C1 segment of cervical spinal cord (tissue), 14 donors: Measurements from ENCODE around the gene CAMTA1.
"Not testable (repeated sequence)": the region's sequence is repeated elsewhere in the genome, so short reads cannot be mapped to it uniquely, and the experiment has no call there.

ENCODE experiments used
- DNase-seq, 14 donors: peaks; one replicate each; lab custom pipeline; 2025; lab: John Stamatoyannopoulos, UW

The CAMTA1 gene

DNA sequence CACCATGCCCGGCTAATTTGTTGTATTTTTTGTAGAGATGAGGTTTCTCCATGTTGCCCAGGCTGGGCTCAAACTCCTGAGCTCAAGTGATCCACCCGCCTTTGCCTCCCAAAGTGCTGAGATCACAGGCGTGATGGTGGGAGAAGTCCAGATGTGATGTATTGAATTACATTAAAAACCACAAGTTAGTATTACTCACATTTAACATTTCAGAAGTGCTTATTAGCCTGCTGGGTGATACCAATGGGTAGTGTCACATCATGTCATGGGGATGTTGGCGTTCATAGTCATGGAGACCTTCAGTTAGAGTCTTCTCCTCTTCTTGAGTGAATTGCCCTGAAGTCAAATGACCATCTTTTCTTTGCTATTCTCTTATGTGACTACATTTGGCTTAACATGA, 922.3 kb downstream of the CAMTA1 start:
- no peak for DNase-seq

- DNase-seq = not testable (repeated sequence)
Observed at GRCh38 chr1:7708065-7708464, 922.8 kb downstream of the CAMTA1 start.

DNA sequence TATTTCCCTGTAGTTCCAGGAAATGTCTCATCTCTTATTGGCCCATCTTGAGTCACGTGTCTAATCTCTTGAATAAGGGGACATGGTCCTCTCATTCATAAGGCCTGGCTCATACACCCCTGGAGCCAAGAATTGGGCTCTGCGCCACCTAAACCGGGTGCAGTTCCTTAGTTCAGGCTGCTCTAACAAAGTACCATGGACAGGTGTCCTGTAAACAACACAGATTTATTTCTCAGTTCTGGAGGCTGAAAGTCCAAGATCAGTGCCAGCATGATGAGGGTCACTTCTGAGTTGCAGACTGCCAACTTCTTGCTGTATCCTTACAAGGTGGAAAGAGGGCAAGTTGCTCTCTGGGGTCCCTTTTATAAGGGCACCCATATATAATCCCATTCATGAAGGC, 925.6 kb downstream of the CAMTA1 start:
- no peak for DNase-seq

DNA sequence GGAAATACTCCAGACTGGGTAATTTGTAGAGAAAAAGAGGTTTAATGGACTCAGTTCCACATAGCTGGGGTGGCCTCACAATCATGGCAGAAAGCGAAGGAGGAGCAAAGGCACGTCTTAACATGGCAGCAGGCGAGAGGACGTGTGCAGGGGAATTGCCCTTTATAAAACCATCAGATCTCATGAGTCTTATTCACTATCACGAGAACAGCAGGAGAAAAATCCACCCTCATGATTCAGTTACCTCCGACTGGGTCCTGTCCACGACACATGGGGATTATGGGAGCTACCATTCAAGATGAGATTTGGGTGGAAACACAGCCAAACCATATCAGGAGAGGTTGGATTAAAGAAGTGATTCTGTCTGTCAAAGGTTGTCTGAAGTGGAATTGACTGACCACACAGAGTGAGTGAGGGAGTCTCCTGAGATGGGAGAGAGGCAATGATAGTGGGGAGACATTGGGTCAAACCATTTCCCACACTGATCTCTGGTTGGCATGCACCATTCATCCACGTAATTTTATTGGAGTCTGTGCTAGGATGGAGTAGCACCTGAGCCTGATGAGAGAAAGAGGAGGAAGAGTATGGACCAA, 927.6 kb downstream of the CAMTA1 start:
- DNase-seq = no peak

DNA sequence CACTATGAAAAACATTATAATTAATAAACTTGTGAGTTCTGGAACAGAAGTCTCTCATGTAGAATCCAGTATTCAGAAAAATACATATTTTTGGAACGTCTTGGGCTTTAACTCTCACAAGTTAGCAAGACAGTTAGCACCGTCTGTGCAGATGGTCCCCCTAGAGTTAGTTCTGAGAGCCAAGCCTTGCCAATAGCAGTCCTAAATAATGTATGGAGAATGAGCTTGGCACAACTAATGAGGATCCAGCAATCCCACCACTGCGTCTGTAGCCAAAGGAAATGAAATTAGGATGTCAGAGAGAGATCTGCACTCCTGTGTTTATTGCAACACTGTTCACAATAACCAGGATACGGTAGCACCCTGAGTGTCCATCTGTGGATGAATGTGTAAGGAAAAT, 931.3 kb downstream of the CAMTA1 start:
- no peak for DNase-seq

- no peak for DNase-seq
Observed at GRCh38 chr1:7717748-7718368, 932.6 kb downstream of the CAMTA1 start.

- no peak for DNase-seq
Observed at GRCh38 chr1:7719468-7720094, 934.3 kb downstream of the CAMTA1 start.

DNA sequence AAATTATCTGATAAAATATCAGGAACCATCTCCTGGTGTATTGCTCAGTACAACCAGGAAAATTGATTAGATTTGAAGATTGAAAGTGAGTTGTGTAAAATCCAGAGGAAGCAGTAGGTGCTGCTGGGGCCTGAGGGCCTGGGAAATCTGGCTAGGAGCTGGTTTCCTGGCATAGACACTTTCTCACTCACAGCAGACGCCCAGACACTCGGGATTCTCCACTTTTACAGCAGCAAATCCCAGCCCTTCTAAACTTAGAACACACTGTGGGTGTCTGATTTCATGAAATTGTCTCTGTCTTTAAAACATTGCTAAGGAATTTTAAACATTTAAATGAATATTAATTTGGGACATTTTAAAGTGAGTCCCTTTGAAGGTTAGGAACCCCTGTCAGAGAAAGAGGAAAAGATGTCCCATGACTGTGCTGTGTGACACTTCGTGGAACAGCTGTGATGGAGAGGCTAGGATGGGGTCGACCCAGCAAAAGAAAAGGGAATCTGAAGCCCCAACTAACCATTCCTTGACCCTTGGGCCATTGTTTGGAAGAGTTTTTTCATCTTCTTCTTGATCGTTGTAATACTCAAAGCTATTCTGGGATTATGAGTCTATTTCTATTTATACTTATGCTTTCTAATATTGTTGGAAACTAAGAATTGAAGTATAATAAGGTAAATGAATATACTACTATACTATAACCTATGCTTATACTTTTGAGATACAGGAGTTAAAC, 936.9 kb downstream of the CAMTA1 start:
- no peak for DNase-seq

GRCh38 chr1:7722670-7723012, 937.4 kb downstream of the CAMTA1 start:
- DNase-seq = no peak

DNA sequence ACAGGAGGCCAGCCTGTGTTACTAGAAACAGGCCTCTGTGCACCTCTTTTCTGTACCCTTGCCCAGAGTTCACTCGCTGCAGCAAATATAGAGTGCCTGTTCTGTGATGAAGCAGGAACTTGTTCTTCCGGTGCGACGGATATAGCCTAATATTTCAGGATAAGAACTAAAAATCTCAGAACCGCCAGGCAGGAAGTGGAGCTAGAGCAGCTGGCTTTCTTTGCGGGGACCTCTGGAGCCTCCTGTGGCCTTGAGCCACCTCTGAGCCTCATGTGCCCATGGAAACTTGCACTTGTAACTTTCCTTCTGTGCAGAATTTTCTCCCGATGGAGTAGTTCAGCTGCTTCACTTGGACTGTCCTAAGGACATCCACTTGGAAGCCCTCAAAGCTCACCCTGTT, 941.4 kb downstream of the CAMTA1 start:
- DNase-seq = no peak

- peak in 12 of 14 donors; percentile 30 to 82 (median 52) for DNase-seq
Observed at GRCh38 chr1:7727809-7728471, 942.7 kb downstream of the CAMTA1 start.

GRCh38 chr1:7729761-7730160, 944.5 kb downstream of the CAMTA1 start:
- no peak for DNase-seq

DNA sequence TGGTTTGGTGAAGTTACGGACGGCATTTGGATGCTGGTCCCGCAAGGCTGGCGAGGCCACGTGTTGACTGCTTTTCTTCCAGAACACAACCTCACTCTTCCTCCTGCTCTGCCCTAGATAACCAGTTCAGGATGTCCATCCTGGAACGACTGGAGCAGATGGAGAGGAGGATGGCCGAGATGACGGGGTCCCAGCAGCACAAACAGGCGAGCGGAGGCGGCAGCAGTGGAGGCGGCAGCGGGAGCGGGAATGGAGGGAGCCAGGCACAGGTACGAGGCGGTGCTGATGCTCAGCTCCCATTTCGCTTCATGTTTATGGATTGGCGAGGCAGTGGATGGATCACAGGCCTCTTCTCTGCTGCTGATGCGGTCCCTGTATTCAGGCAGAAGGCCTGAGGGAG, 947.1 kb downstream of the CAMTA1 start:
- DNase-seq = no peak

DNA sequence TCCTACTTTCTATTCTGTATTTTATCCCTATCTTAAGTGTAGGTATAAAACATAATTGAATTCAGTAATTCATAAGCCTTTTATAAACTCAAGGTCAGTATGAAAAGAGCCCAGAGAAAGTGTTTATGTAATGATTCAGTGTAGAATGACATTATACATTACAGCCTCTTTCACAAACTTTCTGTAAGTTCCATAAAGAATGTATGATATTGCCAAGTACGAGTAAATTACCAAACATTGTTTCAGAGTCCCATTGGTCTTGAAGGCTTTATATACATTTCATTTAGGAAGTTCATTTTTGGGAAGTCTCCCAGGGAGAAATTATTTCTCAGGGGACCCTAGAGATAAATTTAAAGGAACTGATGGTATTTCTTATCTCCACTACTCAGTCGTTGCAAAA, 948.0 kb downstream of the CAMTA1 start:
- no peak for DNase-seq

DNA sequence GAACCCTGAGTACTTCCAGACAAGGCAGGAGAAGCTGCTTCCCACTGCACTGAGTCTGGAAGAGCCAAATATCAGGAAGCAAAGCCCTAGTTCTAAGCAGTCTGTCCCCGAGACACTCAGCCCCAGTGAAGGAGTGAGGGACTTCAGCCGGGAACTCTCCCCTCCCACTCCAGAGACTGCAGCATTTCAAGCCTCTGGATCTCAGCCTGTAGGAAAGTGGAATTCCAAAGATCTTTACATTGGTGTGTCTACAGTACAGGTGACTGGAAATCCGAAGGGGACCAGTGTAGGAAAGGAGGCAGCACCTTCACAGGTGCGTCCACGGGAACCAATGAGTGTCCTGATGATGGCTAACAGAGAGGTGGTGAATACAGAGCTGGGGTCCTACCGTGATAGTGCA, 952.8 kb downstream of the CAMTA1 start:
- no peak for DNase-seq

GRCh38 chr1:7743346-7743745, 958.1 kb downstream of the CAMTA1 start:
- DNase-seq = no peak

GRCh38 chr1:7744882-7745281, 959.6 kb downstream of the CAMTA1 start:
- no peak for DNase-seq

DNA sequence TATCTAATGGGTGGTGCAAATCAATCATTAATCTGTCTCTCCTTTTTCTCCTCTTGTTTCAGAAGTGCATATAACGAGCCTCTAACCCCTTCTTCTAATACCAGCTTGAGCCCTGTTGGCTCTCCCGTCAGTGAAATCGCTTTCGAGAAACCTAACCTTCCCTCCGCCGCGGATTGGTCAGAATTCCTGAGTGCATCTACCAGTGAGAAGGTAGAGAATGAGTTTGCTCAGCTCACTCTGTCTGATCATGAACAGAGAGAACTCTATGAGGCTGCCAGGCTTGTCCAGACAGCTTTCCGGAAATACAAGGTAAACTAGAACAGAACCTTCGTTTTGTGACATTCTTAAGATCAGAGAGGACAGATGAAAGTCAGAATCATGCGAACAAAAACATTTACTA, 960.5 kb downstream of the CAMTA1 start:
- DNase-seq = no peak

DNA sequence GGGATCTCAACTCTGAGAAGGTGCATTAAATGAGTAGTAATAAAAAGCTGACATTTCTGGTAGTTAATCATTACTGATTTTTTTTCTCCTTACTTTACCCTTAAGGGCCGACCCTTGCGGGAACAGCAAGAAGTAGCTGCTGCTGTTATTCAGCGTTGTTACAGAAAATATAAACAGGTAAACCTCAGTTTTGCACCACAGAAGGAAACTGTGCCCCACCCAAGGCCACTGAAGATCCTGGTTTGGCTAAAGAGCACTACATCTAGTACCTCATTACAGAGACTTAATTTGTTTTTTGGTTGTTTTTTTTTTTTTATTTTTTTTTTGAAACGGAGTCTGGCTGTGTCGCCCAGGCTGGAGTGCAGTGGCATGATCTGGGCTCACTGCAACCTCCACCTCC, 962.4 kb downstream of the CAMTA1 start:
- no peak for DNase-seq

- DNase-seq = no peak
Observed at GRCh38 chr1:7749126-7749525, 963.9 kb downstream of the CAMTA1 start.

GRCh38 chr1:7751174-7751573, 965.9 kb downstream of the CAMTA1 start:
- no peak for DNase-seq
